ENCODE data around the gene EIF4A3. TPM values are rescaled to one million over a fixed set of nuclear protein-coding genes. Genes with fewer than 3 reads are reported as not detected.

Gene EIF4A3
- total and polyA plus RNA-seq, 2 donors: 76.3 to 116 TPM

- Histone ChIP-seq H3K36me3 (ENCODE audit: control insufficient read depth in 2 of 2, insufficient read depth in 2 of 2, low read length in 1 of 2) (no peaks in the 10 kb centered on the region), H3K27ac (ENCODE audit: low read depth in 1 of 2, low read length in 1 of 2) (no peak overlapping the region), H3K4me3 (ENCODE audit: low read length in 2 of 2) (no peak overlapping the region), H3K4me1 (ENCODE audit: control insufficient read depth in 2 of 2, insufficient read depth in 2 of 2, low read length in 2 of 2) (no peaks in the 10 kb centered on the region), H3K27me3 (ENCODE audit: control insufficient read depth in 2 of 2, insufficient read depth in 1 of 2, low read length in 1 of 2) (peaks cover 0 to 8% of the 10 kb centered on the region in 2 donors), H3K9me3 (ENCODE audit: control insufficient read depth in 2 of 2, insufficient read depth in 1 of 2, low read length in 1 of 2) (no peaks in the 10 kb centered on the region)
- 95% methylated on average over 17 of the region's 17 CpGs for WGBS
- no peak for DNase-seq (ENCODE audit: low read depth in 6 of 9, low spot score in 9 of 9)
Observed at GRCh38 chr17:80122026-80122575, 24.8 kb downstream of the EIF4A3 start.

GRCh38 chr17:80119839-80120238, 27.1 kb downstream of the EIF4A3 start:
- no peak overlapping the region for H3K27ac ChIP-seq (ENCODE audit: low read depth in 1 of 2, low read length in 1 of 2)
- no peak overlapping the region for H3K4me3 ChIP-seq (ENCODE audit: low read length in 2 of 2)
- peaks cover 0 to 5% of the 10 kb centered on the region in 2 donors for H3K27me3 ChIP-seq (ENCODE audit: control insufficient read depth in 2 of 2, insufficient read depth in 1 of 2, low read length in 1 of 2)
- 98% methylated on average over 9 of the region's 9 CpGs for WGBS
- no peak for DNase-seq (ENCODE audit: low read depth in 6 of 9, low spot score in 9 of 9)
- no peaks in the 10 kb centered on the region for H3K9me3 ChIP-seq (ENCODE audit: control insufficient read depth in 2 of 2, insufficient read depth in 1 of 2, low read length in 1 of 2)
- H3K36me3 ChIP-seq (ENCODE audit: control insufficient read depth in 2 of 2, insufficient read depth in 2 of 2, low read length in 1 of 2): no peaks in the 10 kb centered on the region
- no peaks in the 10 kb centered on the region for H3K4me1 ChIP-seq (ENCODE audit: control insufficient read depth in 2 of 2, insufficient read depth in 2 of 2, low read length in 2 of 2)

- Histone ChIP-seq H3K4me1 (ENCODE audit: control insufficient read depth in 2 of 2, insufficient read depth in 2 of 2, low read length in 2 of 2) (no peaks in the 10 kb centered on the region), H3K36me3 (ENCODE audit: control insufficient read depth in 2 of 2, insufficient read depth in 2 of 2, low read length in 1 of 2) (no peaks in the 10 kb centered on the region), H3K27ac (ENCODE audit: low read depth in 1 of 2, low read length in 1 of 2) (no peak overlapping the region), H3K4me3 (ENCODE audit: low read length in 2 of 2) (no peak overlapping the region), H3K9me3 (ENCODE audit: control insufficient read depth in 2 of 2, insufficient read depth in 1 of 2, low read length in 1 of 2) (no peaks in the 10 kb centered on the region), H3K27me3 (ENCODE audit: control insufficient read depth in 2 of 2, insufficient read depth in 1 of 2, low read length in 1 of 2) (peaks cover 0 to under 1% of the 10 kb centered on the region in 2 donors)
- DNase-seq (ENCODE audit: low read depth in 6 of 9, low spot score in 9 of 9): no peak
- whole genome bisulfite sequencing: 97% methylated on average over 24 of the region's 24 CpGs
Observed at GRCh38 chr17:80119271-80119791, 27.6 kb downstream of the EIF4A3 start.

GRCh38 chr17:80118601-80119270, 28.2 kb downstream of the EIF4A3 start:
- 96% methylated on average over 35 of the region's 35 CpGs for WGBS
- Histone ChIP-seq H3K27ac (ENCODE audit: low read depth in 1 of 2, low read length in 1 of 2) (no peak overlapping the region), H3K9me3 (ENCODE audit: control insufficient read depth in 2 of 2, insufficient read depth in 1 of 2, low read length in 1 of 2) (no peaks in the 10 kb centered on the region), H3K36me3 (ENCODE audit: control insufficient read depth in 2 of 2, insufficient read depth in 2 of 2, low read length in 1 of 2) (no peaks in the 10 kb centered on the region), H3K4me3 (ENCODE audit: low read length in 2 of 2) (no peak overlapping the region), H3K27me3 (ENCODE audit: control insufficient read depth in 2 of 2, insufficient read depth in 1 of 2, low read length in 1 of 2) (no peaks in the 10 kb centered on the region), H3K4me1 (ENCODE audit: control insufficient read depth in 2 of 2, insufficient read depth in 2 of 2, low read length in 2 of 2) (no peaks in the 10 kb centered on the region)
- DNase-seq (ENCODE audit: low read depth in 6 of 9, low spot score in 9 of 9): no peak

- DNase-seq (ENCODE audit: low read depth in 6 of 9, low spot score in 9 of 9): no peak
- Histone ChIP-seq H3K9me3 (ENCODE audit: control insufficient read depth in 2 of 2, insufficient read depth in 1 of 2, low read length in 1 of 2) (no peaks in the 10 kb centered on the region), H3K27ac (ENCODE audit: low read depth in 1 of 2, low read length in 1 of 2) (no peak overlapping the region), H3K36me3 (ENCODE audit: control insufficient read depth in 2 of 2, insufficient read depth in 2 of 2, low read length in 1 of 2) (no peaks in the 10 kb centered on the region), H3K4me1 (ENCODE audit: control insufficient read depth in 2 of 2, insufficient read depth in 2 of 2, low read length in 2 of 2) (no peaks in the 10 kb centered on the region), H3K4me3 (ENCODE audit: low read length in 2 of 2) (no peak overlapping the region), H3K27me3 (ENCODE audit: control insufficient read depth in 2 of 2, insufficient read depth in 1 of 2, low read length in 1 of 2) (no peaks in the 10 kb centered on the region)
- WGBS: 97% methylated on average over 31 of the region's 31 CpGs
Observed at GRCh38 chr17:80117491-80118401, 29.2 kb downstream of the EIF4A3 start.

- Histone ChIP-seq H3K4me1 (ENCODE audit: control insufficient read depth in 2 of 2, insufficient read depth in 2 of 2, low read length in 2 of 2) (no peaks in the 10 kb centered on the region), H3K27me3 (ENCODE audit: control insufficient read depth in 2 of 2, insufficient read depth in 1 of 2, low read length in 1 of 2) (no peaks in the 10 kb centered on the region), H3K9me3 (ENCODE audit: control insufficient read depth in 2 of 2, insufficient read depth in 1 of 2, low read length in 1 of 2) (no peaks in the 10 kb centered on the region), H3K27ac (ENCODE audit: low read depth in 1 of 2, low read length in 1 of 2) (no peak overlapping the region), H3K4me3 (ENCODE audit: low read length in 2 of 2) (no peak overlapping the region), H3K36me3 (ENCODE audit: control insufficient read depth in 2 of 2, insufficient read depth in 2 of 2, low read length in 1 of 2) (no peaks in the 10 kb centered on the region)
- 97% methylated on average over 13 of the region's 13 CpGs for WGBS
- no peak for DNase-seq (ENCODE audit: low read depth in 6 of 9, low spot score in 9 of 9)
Observed at GRCh38 chr17:80116921-80117380, 30.0 kb downstream of the EIF4A3 start.

- no peaks in the 10 kb centered on the region for H3K27me3 ChIP-seq (ENCODE audit: control insufficient read depth in 2 of 2, insufficient read depth in 1 of 2, low read length in 1 of 2)
- WGBS: 97% methylated on average over 16 of the region's 16 CpGs
- H3K36me3 ChIP-seq (ENCODE audit: control insufficient read depth in 2 of 2, insufficient read depth in 2 of 2, low read length in 1 of 2): no peaks in the 10 kb centered on the region
- H3K4me3 ChIP-seq (ENCODE audit: low read length in 2 of 2): no peak overlapping the region
- H3K9me3 ChIP-seq (ENCODE audit: control insufficient read depth in 2 of 2, insufficient read depth in 1 of 2, low read length in 1 of 2): no peaks in the 10 kb centered on the region
- H3K4me1 ChIP-seq (ENCODE audit: control insufficient read depth in 2 of 2, insufficient read depth in 2 of 2, low read length in 2 of 2): no peaks in the 10 kb centered on the region
- no peak overlapping the region for H3K27ac ChIP-seq (ENCODE audit: low read depth in 1 of 2, low read length in 1 of 2)
- DNase-seq (ENCODE audit: low read depth in 6 of 9, low spot score in 9 of 9): no peak
Observed at GRCh38 chr17:80116276-80116920, 30.5 kb downstream of the EIF4A3 start.

- 96% methylated on average over 8 of the region's 8 CpGs for WGBS
- DNase-seq (ENCODE audit: low read depth in 6 of 9, low spot score in 9 of 9): no peak
Observed at GRCh38 chr17:80115159-80115558, 31.8 kb downstream of the EIF4A3 start.

More at GRCh38 chr17:80115159-80115558, 31.8 kb downstream of the EIF4A3 start:
- no peak overlapping the region for H3K4me3 ChIP-seq (ENCODE audit: low read length in 2 of 2)
- H3K36me3 ChIP-seq (ENCODE audit: control insufficient read depth in 2 of 2, insufficient read depth in 2 of 2, low read length in 1 of 2): no peaks in the 10 kb centered on the region
- no peak overlapping the region for H3K27ac ChIP-seq (ENCODE audit: low read depth in 1 of 2, low read length in 1 of 2)
- no peaks in the 10 kb centered on the region for H3K27me3 ChIP-seq (ENCODE audit: control insufficient read depth in 2 of 2, insufficient read depth in 1 of 2, low read length in 1 of 2)
- no peaks in the 10 kb centered on the region for H3K4me1 ChIP-seq (ENCODE audit: control insufficient read depth in 2 of 2, insufficient read depth in 2 of 2, low read length in 2 of 2)
- no peaks in the 10 kb centered on the region for H3K9me3 ChIP-seq (ENCODE audit: control insufficient read depth in 2 of 2, insufficient read depth in 1 of 2, low read length in 1 of 2)
